ENCODE results near the gene KCNMA1.
A peak's percentile ranks its signal among the peaks of the same experiment; 100 is the strongest.

Gene KCNMA1

GRCh38 chr10:77045085-77045484 is 592.5 kb downstream of the KCNMA1 start:
- no peak for DNase-seq (ENCODE audit: low read depth in 2 of 2)

DNA sequence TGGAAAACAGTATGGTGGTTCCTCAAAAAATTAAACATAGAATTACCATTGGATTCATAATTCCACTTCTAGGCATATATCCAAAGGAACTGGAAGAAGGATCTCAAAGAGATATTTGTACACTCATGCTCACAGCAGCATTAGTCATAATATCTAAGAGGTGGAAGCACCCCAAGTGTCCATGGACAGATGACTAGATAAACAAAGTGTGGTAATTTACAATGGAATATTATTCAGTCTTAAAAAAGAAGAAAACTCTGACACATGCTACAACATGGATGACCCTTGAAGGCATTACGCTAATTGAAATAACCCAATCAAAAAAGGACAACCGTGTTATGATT is 594.2 kb downstream of the KCNMA1 start:
- no peak for DNase-seq (ENCODE audit: low read depth in 2 of 2)

GRCh38 chr10:77042706-77043419 is 594.7 kb downstream of the KCNMA1 start:
- DNase-seq (ENCODE audit: low read depth in 2 of 2): no peak

GRCh38 chr10:77041636-77042258 is 595.9 kb downstream of the KCNMA1 start:
- DNase-seq (ENCODE audit: low read depth in 2 of 2): peak; percentile 1 to 2

GRCh38 chr10:77038407-77038806 is 599.2 kb downstream of the KCNMA1 start:
- DNase-seq (ENCODE audit: low read depth in 2 of 2): no peak

GRCh38 chr10:77037735-77038403 is 599.7 kb downstream of the KCNMA1 start:
- no peak for DNase-seq (ENCODE audit: low read depth in 2 of 2)

DNA sequence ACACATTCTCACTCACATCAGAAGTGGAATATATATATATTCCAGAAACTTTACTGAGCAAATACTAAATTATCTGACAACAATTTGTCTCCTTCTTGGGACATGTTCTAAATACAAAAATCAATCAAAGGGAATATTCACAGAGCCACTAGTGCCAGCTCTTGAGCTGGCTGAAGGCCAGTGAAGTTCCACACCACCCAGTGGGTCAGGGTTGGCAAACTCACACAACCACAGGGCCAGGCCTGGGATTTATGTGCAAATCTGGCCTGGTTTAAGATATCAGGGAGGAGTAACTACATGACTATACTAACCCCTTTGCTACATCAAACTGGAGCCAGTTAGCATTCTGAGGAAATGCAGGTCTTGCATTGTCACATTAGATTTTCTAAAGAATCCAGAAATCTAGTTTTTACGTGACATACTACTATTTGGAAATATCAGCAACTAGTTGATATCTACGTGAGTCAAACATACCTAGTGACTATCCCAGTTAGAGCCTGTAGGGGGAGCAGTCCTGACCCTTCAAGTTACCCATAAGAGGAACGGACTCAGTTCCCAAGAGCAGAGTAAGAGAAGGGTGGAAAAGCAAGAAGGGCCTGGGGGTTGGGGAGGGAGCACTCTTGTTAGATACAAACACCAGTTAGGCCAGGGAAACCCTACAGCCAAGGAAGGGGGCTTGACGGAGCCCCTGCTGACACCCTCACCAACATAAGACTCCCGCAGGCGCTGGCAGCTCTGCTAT is 600.4 kb downstream of the KCNMA1 start:
- no peak for DNase-seq (ENCODE audit: low read depth in 2 of 2)

GRCh38 chr10:77036276-77036675 is 601.3 kb downstream of the KCNMA1 start:
- DNase-seq (ENCODE audit: low read depth in 2 of 2): no peak

DNA sequence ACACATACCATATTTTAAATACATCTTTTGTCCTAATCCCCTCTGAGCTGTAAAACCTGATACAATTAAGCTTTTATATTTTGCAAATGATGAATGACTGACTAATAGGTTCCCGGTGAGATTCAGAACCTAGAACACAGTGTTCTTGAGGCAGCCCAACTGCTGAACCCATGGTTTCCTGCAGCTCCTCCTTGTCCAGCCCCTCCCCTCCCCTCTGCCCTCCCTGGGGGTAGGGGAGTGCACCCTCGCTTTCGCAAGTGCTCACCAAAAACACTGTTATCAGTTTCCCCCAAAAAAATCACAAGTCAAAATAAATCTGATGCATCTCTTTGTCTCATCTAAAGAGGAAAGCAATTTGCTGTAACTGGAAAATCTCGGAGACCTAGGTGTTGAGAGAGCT is 602.8 kb downstream of the KCNMA1 start:
- no peak for DNase-seq (ENCODE audit: low read depth in 2 of 2)

DNA sequence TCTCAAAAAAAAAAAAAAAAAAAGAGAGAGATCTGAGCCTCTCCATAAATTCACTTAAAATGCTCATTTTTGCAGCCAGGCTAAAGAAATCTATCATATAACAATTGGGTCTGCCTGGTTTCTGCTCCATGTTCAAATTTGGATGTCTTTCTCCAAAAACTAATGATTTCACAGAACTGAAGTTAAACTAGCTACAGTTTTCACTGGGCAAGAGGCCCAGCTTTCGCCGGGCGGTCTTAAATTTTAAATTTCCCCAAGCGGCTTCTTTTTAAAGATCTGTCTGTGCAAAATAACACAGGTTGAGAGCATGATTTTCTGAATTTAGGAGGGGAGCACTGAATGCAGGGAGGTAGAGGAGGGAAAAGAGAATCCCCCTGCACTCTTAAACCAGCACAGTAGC is 603.4 kb downstream of the KCNMA1 start:
- DNase-seq (ENCODE audit: low read depth in 2 of 2): no peak

- DNase-seq (ENCODE audit: low read depth in 2 of 2): no peak
These were observed 605.4 kb downstream of the KCNMA1 start for GRCh38 chr10:77032188-77032570.

DNA sequence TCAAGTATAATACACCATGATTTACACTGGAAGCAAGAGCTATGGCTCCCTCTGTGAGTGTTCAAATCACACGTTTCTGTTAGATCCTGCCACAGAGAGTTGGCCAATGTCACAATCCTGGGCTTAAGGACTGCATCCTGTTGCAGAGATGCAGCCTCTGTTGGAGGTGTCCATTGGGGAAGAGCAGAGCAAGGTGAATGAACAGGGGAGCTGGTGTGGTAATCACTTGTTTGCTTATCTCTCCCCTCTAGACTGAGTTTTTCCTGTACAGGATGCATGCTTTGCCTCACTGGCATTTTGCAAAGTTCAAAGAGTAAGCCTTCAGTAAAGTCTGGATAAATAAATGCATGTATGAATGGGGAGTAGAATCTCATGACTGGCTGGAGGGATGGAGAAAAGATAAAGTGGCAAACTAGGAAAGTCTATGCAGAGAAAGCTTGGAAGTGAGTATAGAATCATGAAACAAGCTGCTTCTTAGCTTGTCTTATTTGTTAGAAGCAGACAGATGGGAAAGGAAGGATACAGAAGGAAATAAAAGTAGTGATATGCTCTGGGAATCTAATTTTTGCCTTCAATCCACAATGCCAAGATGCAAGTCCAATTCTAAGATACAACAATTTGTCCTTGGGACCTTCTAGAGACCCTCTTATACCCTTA is 605.9 kb downstream of the KCNMA1 start:
- DNase-seq (ENCODE audit: low read depth in 2 of 2): no peak

DNA sequence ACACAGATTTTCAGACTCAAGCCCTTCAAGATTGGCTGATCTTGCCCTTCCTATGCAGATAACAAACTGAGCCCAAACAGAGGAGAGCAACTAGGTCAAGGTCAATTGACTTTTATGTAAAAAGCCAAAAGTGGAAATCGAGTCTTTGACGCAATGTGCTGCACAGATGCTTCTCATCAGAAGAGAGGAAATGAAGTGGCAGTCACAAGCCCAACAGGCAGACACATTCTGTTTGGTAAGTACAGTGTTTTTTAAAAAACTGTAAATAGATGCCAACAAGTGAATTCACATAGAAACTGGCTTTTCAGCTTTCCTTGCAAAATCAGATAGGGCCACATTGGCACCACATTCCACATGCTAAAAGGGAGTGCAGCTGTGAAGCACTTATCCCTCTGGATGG is 606.6 kb downstream of the KCNMA1 start:
- DNase-seq (ENCODE audit: low read depth in 2 of 2): no peak

DNA sequence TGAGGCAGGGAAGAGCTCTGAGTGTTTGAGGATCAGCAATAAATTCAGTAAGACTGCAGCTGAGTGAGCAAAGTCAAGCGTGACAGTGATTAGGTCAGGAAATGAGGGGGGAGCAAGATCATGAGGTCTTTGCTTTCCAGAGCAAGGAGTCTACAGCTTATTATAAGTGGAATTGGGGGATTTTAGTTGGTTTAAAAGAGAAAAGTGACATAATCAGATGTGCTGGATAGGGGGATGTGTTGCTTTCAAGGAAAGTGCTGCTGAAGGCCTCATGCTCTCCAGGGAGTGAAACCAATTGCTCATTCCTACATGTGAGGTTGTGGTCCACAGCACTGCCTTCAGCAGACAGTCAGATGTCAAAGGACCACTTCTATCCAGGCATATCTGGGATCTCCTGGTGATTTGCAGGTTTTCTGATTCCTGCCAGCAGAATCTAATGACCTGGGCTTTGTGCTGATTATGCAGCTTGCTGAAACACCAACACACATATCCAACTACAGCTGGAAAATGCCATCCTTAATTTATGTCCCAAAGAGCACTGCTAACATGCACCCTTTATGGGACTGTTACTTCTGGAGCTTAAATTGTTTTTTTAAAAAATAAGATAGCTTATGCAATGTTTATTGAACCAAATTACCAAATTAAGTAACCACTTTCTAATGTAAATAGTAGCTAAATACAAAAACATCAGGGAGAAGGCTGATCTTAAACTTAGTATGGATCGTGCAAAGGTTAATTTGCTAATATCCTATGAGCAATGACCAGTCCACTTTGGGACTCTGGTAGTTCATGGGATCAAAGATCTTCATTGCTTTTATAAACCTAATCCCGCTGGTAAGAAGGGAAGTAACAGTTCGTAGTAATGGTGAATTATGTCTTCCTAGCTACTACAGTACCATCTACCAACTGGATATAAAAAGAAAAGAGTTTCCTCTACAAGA is 607.6 kb downstream of the KCNMA1 start:
- DNase-seq (ENCODE audit: low read depth in 2 of 2): no peak

GRCh38 chr10:77028042-77028441 is 609.6 kb downstream of the KCNMA1 start:
- no peak for DNase-seq (ENCODE audit: low read depth in 2 of 2)

- DNase-seq (ENCODE audit: low read depth in 2 of 2): no peak
These were observed 610.0 kb downstream of the KCNMA1 start for GRCh38 chr10:77027576-77027975.

GRCh38 chr10:77027141-77027540 is 610.5 kb downstream of the KCNMA1 start:
- no peak for DNase-seq (ENCODE audit: low read depth in 2 of 2)

GRCh38 chr10:77026148-77026547 is 611.5 kb downstream of the KCNMA1 start:
- no peak for DNase-seq (ENCODE audit: low read depth in 2 of 2)

DNA sequence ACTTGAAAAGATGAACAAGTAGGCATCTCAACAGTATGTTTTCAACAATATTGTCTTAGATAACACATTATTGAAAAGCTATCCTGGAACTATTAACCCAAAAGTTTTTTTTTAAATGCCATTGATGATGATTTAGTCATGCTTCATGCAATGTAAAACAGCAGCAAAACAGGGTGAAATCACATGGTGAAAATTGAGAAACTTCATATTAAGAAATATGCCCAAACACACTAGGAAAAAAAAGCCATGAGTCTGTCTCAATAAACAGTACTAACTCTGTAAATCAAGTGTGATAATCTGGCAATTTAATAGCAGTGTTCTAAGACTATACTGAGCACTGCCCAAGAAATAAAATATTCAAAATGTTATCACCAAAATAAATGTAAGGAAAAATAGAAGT is 613.1 kb downstream of the KCNMA1 start:
- no peak for DNase-seq (ENCODE audit: low read depth in 2 of 2)

DNA sequence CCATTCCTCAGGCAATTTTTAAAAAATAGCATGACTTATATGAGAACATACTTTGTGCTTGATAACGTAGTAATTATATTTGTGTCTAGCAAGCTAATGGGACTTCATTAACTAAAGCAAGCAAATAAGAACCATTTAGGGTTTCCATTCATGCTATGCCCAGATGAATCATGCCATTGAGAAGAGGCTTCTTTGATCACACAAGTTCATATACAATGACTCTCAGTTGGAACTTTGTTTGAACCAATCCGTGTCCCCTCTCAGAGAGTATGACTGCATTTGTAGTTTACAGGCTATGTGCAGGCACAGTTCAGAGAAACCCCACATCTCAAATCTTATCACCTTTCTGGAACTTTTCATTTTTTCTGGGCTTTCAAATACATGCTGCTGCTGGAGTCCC is 614.2 kb downstream of the KCNMA1 start:
- no peak for DNase-seq (ENCODE audit: low read depth in 2 of 2)

GRCh38 chr10:77022671-77023070 is 614.9 kb downstream of the KCNMA1 start:
- no peak for DNase-seq (ENCODE audit: low read depth in 2 of 2)
